HFF-Myc (cell line): ENCODE measurements around the gene SERPING1.

ENCODE experiments used
- DNase-seq: peaks from one replicate; pipeline ENCODE4 v3.0.0-alpha.2; 2011; ENCODE audit warnings: low read depth; ENCODE audit errors: extremely low read depth
- H3K4me3 ChIP-seq: replicated peaks from 2 replicates; pipeline ENCODE4 v1.5.1; 2011; ENCODE audit warnings: low read depth, mild to moderate bottlenecking, control low read depth, low read length
- TF ChIP-seq, protein P1 (sequence below): IDR thresholded peaks from 2 replicates; pipeline ENCODE4 v1.5.1; 2012; ENCODE audit warnings: mild to moderate bottlenecking, low read depth, low read length, control low read depth; ENCODE audit errors: missing control alignments

The SERPING1 gene

DNA sequence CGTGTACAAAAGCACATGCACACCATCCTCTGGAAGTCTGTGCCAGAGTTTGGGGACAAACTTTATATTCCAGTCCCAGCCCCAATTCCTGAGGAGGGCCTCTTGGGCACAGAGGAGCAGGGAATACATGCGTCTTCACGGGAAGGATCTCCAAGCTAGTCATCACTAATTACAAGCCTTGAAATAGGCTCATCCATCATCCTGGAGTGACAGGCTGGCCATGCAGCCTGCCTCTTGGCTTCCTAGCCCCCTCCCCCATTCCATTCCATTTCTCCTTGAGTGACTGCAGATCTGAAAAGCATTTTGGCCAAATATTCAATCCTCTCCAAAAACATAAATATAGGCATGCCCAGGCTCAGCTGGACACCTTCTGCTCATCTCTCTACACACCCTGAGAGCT, 24.8 kb downstream of the SERPING1 start:
- H3K4me3 ChIP-seq = no peak overlapping the region
- DNase-seq = no peak
- TF ChIP-seq, protein P1, sequence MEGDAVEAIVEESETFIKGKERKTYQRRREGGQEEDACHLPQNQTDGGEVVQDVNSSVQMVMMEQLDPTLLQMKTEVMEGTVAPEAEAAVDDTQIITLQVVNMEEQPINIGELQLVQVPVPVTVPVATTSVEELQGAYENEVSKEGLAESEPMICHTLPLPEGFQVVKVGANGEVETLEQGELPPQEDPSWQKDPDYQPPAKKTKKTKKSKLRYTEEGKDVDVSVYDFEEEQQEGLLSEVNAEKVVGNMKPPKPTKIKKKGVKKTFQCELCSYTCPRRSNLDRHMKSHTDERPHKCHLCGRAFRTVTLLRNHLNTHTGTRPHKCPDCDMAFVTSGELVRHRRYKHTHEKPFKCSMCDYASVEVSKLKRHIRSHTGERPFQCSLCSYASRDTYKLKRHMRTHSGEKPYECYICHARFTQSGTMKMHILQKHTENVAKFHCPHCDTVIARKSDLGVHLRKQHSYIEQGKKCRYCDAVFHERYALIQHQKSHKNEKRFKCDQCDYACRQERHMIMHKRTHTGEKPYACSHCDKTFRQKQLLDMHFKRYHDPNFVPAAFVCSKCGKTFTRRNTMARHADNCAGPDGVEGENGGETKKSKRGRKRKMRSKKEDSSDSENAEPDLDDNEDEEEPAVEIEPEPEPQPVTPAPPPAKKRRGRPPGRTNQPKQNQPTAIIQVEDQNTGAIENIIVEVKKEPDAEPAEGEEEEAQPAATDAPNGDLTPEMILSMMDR = no peak

DNA sequence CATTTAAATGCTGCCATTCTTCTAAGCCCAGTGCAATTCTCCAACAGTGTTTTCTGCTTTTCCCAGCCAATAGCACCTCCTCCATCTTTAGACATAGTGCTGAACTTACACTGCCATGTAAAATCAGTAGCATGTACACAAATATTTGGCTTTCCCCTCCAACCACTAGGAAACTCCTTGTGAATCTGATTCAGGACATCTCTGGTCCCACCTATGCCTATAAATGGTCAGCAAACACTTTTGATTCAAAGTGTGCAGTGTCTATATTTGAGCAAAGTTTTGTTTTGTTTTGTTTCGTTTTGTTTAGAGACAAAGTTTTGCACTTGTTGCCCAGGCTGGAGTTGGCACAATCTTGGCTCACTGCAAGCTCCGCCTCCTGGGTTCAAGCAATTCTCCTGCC, 27.4 kb downstream of the SERPING1 start:
- H3K4me3 ChIP-seq = no peak overlapping the region
- TF ChIP-seq, protein P1 = no peak
- DNase-seq = no peak

DNA sequence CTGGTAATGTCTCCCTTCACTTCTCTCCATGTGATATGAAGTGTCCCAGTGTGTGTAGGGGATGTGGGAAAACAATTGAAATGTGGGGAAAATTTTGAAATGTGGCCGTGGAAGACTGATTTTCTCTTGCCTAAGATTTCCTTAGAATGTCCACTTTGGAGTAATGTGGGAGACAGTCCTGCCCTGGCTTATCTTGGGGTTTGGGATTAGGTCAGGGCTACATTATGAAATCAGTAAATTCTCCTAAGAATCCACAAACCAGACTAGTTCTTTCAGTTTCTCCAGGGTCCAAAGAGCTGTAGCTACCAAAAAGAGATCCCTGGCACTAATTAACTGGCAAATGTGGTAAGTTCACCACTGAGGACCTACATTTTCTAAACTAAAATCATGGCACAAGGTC, 29.4 kb downstream of the SERPING1 start:
- no peak for DNase-seq
- TF ChIP-seq, protein P1 = no peak
- no peak overlapping the region for H3K4me3 ChIP-seq

DNA sequence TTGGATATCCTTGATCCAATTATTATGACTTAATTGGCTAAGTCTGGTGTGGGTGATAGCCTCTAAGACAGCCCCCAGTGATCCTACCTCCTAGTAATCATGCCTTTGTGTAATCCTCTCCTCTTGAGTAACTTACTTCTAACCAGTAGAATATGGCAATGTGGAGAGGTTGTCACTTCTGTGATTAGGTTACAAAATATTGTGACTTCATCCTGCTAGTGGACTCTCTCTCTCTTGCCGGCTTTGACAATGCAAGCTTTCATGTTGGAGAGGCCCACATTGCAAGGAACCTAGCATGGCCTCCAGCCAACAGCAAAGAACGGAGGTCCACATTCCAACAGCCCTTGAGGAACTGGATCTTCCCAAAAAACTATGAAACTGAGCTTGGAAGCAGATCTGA, 32.7 kb downstream of the SERPING1 start:
- H3K4me3 ChIP-seq = no peak overlapping the region
- DNase-seq = no peak
- TF ChIP-seq, protein P1 = no peak

DNA sequence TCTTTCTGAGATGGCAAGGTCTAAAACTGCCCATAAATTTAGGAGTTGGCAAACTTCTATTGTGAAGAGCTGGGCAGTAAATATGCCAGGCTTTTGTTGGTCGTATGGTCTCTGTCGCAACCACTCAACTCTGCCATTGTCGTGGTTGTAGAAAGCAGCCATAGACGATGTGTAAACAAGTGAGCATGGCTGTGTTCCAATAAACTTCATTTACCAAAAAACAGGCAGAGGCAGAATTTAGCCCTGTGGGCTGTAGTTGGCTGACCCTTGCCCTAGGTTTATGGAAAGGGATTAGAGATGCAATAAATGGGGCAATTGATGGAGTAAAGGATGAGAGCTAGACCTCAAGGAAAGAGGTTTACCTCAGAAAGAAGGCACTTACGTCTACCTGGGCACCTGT, 34.6 kb downstream of the SERPING1 start:
- TF ChIP-seq, protein P1 = no peak
- no peak for DNase-seq
- no peak overlapping the region for H3K4me3 ChIP-seq

DNA sequence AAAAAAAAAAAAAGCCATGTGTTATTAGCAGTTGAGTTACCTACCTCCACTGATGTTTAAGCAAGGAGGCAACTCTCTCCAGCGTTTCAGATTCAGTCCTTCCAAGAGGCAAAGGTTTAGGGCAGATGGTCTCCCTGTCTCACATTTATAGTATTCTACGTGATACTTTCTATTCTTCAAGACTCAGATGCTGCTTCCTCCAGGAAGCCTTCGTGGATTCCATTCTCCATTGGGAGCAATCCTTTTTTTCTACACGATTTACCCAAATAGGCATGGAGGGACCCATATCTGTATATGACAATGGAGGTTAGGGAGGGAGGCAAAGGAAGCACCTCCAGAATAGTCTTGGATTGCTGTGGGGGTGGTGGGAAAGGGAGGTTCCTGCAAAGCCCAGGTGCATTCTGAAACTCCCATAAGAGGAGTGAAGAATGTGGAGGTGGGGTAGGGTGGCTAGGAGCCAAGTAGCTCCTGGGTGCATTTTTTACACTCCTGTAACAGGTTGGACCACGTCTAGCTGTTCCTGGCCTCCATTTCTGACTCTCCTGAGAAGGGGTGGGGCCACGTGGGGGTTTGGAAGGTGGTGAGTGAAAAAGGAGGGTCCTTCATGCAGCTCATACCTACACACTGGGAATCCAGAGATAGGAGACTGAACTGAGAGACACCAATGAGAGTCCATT, 36.0 kb downstream of the SERPING1 start:
- no peak for DNase-seq
- no peak overlapping the region for H3K4me3 ChIP-seq
- TF ChIP-seq, protein P1 = no peak

DNA sequence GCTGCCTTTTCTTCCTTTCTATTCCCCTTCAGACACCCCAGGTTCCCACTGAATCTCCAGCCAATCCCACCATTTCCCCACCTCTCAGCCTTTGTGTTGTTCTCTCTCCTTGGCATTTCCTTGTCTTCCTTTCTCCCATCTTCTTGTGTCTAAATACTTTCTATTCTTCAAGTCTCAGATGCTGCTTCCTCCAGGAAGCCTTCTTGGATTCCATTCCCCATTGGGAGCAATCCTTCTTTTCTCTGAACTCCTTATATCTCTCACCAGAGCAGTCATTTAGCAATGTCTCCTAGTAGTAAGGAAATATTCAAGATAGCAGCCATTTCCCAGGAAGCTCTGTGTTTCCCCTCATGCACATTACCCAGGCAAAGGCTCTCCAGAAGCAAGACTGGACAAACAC, 36.8 kb downstream of the SERPING1 start:
- TF ChIP-seq, protein P1 = no peak
- no peak overlapping the region for H3K4me3 ChIP-seq
- DNase-seq = no peak
